Neural progenitor cell (in vitro differentiated cells): Measurements from ENCODE around the gene MED14. TPM values are rescaled to one million over a fixed set of nuclear protein-coding genes. Genes with fewer than 3 reads are reported as not detected.

Experiments
- DNase-seq: peaks from one replicate; pipeline ENCODE4 v3.0.0-alpha.2; 2016; ENCODE audit warnings: low spot score
- H2AFZ ChIP-seq: fragments of 200-600 bp; sonication (generic); replicated peaks from 2 replicates; pipeline ENCODE4 v1.6.1; 2016; ENCODE audit warnings: antibody characterized with exemption
- H3F3A ChIP-seq: fragments of 200-600 bp; sonication (generic); 2 replicates; pipeline ENCODE4 v1.6.1; 2016; ENCODE audit warnings: antibody characterized with exemption, low read depth
- H3K27ac ChIP-seq: fragments of 200-600 bp; sonication (generic); 2 replicates; pipeline ENCODE4 v1.5.1; 2016; ENCODE audit warnings: mild to moderate bottlenecking
- H3K27me3 ChIP-seq: fragments of 200-600 bp; sonication (generic); 2 replicates; pipeline ENCODE4 v1.6.1; 2016; ENCODE audit warnings: mild to moderate bottlenecking, moderate library complexity
- H3K36me3 ChIP-seq: fragments of 200-600 bp; sonication (generic); 2 replicates; pipeline ENCODE4 v1.5.1; 2016
- H3K4me1 ChIP-seq: fragments of 200-600 bp; sonication (generic); 2 replicates; pipeline ENCODE4 v1.6.1; 2016; ENCODE audit warnings: mixed run types
- H3K4me2 ChIP-seq: fragments of 200-600 bp; sonication (generic); 2 replicates; pipeline ENCODE4 v1.6.1; 2016
- H3K4me3 ChIP-seq: fragments of 200-600 bp; sonication (generic); 2 replicates; pipeline ENCODE4 v1.5.1; 2016
- H3K79me2 ChIP-seq: fragments of 200-600 bp; sonication (generic); 2 replicates; pipeline ENCODE4 v1.6.1; 2016; ENCODE audit warnings: low read depth
- H3K9ac ChIP-seq: fragments of 200-600 bp; sonication (generic); 2 replicates; pipeline ENCODE4 v1.6.1; 2016
- H3K9me3 ChIP-seq: fragments of 200-600 bp; sonication (generic); 2 replicates; pipeline ENCODE4 v1.5.1; 2016; ENCODE audit warnings: low read depth
- H4K20me1 ChIP-seq: fragments of 200-600 bp; sonication (generic); 2 replicates; pipeline ENCODE4 v1.6.1; 2016; ENCODE audit warnings: low read depth
- H3K27ac Mint-ChIP-seq: 3 replicates; pipeline ENCODE4 v1.8.0; 2021; ENCODE audit warnings: mixed read lengths
- H3K27me3 Mint-ChIP-seq: 2 replicates; pipeline ENCODE4 v1.8.0; 2022; ENCODE audit warnings: low read depth, mild to moderate bottlenecking, inconsistent platforms, moderate library complexity, mixed read lengths; ENCODE audit not compliant: insufficient read depth
- H3K36me3 Mint-ChIP-seq: 3 replicates; pipeline ENCODE4 v1.8.0; 2021; ENCODE audit warnings: mixed read lengths
- H3K4me1 Mint-ChIP-seq: 3 replicates; pipeline ENCODE4 v1.8.0; 2021; ENCODE audit warnings: mixed read lengths
- H3K4me3 Mint-ChIP-seq: 3 replicates; pipeline ENCODE4 v1.8.0; 2021; ENCODE audit warnings: mild to moderate bottlenecking, moderate library complexity, mixed read lengths
- H3K9me3 Mint-ChIP-seq: 3 replicates; pipeline ENCODE4 v1.8.0; 2020; ENCODE audit warnings: mixed read lengths
- CTCF ChIP-seq: fragments of 200-600 bp; sonication (generic); IDR thresholded peaks from 2 replicates; pipeline ENCODE4 v1.5.1; 2017; ENCODE audit warnings: antibody characterized with exemption, mild to moderate bottlenecking
- EZH2 ChIP-seq: fragments of 200-600 bp; sonication (generic); IDR thresholded peaks from 2 replicates; pipeline ENCODE4 v1.6.1; 2017; ENCODE audit warnings: antibody characterized with exemption, mild to moderate bottlenecking, moderate library complexity
- EZH2phosphoT487 ChIP-seq: fragments of 200-600 bp; sonication (generic); IDR thresholded peaks from 2 replicates; pipeline ENCODE4 v1.6.1; 2017; ENCODE audit warnings: antibody characterized with exemption
- total RNA-seq: library from RNA; depleted of rRNA; stranded (reverse); fragments of >200 nt; gene quantifications from 2 replicates; pipeline ENCODE4 v1.2.3, GENCODE V29; 2015; ENCODE audit warnings: low replicate concordance

MED14 gene
- total RNA-seq, 1 donor from 2014 or later: 56.4 TPM

- Mint-ChIP-seq H3K27ac (no peak overlapping the region), H3K27me3 (no peaks in the 10 kb centered on the region), H3K4me3 (no peak overlapping the region), H3K4me1 (peaks cover 4% of the 10 kb centered on the region), H3K9me3 (no peaks in the 10 kb centered on the region), H3K36me3 (no peaks in the 10 kb centered on the region)
- TF ChIP-seq EZH2 (no peak), CTCF (no peak), EZH2phosphoT487 (no peak)
- Histone ChIP-seq H3K9me3 (no peaks in the 10 kb centered on the region), H3K27ac (no peak overlapping the region), H3K4me1 (no peaks in the 10 kb centered on the region), H3K4me3 (no peak overlapping the region), H3K9ac (no peak overlapping the region), H3K79me2 (no peaks in the 10 kb centered on the region), H4K20me1 (no peaks in the 10 kb centered on the region), H3F3A (peaks cover 8% of the 10 kb centered on the region), H3K4me2 (no peak overlapping the region), H2AFZ (no peak overlapping the region), H3K36me3 (no peaks in the 10 kb centered on the region), H3K27me3 (no peaks in the 10 kb centered on the region)
- DNase-seq: no peak
Observed at GRCh38 chrX:40612511-40612910, 122.8 kb downstream of the MED14 start.

GRCh38 chrX:40607381-40607780 is 128.0 kb downstream of the MED14 start:
- Histone ChIP-seq H3K4me1 (no peaks in the 10 kb centered on the region), H4K20me1 (no peaks in the 10 kb centered on the region), H3K27ac (no peak overlapping the region), H3K9me3 (no peaks in the 10 kb centered on the region), H3K36me3 (no peaks in the 10 kb centered on the region), H3K4me2 (no peak overlapping the region), H3F3A (no peaks in the 10 kb centered on the region), H3K79me2 (no peaks in the 10 kb centered on the region), H3K4me3 (no peak overlapping the region), H3K27me3 (no peaks in the 10 kb centered on the region), H3K9ac (no peak overlapping the region), H2AFZ (no peak overlapping the region)
- DNase-seq: no peak
- peaks cover 3% of the 10 kb centered on the region for H3K27me3 Mint-ChIP-seq
- no peaks in the 10 kb centered on the region for H3K36me3 Mint-ChIP-seq
- no peak overlapping the region for H3K4me3 Mint-ChIP-seq
- no peak for TF ChIP-seq EZH2phosphoT487
- no peak for TF ChIP-seq CTCF
- no peak for TF ChIP-seq EZH2
- no peaks in the 10 kb centered on the region for H3K4me1 Mint-ChIP-seq
- no peak overlapping the region for H3K27ac Mint-ChIP-seq
- peaks cover 2% of the 10 kb centered on the region for H3K9me3 Mint-ChIP-seq

GRCh38 chrX:40603446-40603845 is 131.9 kb downstream of the MED14 start:
- no peaks in the 10 kb centered on the region for H3F3A ChIP-seq
- H3K4me3 Mint-ChIP-seq: no peak overlapping the region
- no peaks in the 10 kb centered on the region for H3K4me1 Mint-ChIP-seq
- peaks cover 2% of the 10 kb centered on the region for H3K9me3 Mint-ChIP-seq
- H3K9ac ChIP-seq: no peak overlapping the region
- H3K79me2 ChIP-seq: no peaks in the 10 kb centered on the region
- DNase-seq: no peak
- no peaks in the 10 kb centered on the region for H3K36me3 Mint-ChIP-seq
- H3K9me3 ChIP-seq: no peaks in the 10 kb centered on the region
- H3K27ac ChIP-seq: no peak overlapping the region
- H3K4me1 ChIP-seq: no peaks in the 10 kb centered on the region
- H3K27me3 ChIP-seq: no peaks in the 10 kb centered on the region
- no peak overlapping the region for H3K4me3 ChIP-seq
- no peak overlapping the region for H2AFZ ChIP-seq
- no peak overlapping the region for H3K27ac Mint-ChIP-seq
- no peaks in the 10 kb centered on the region for H4K20me1 ChIP-seq
- no peak overlapping the region for H3K4me2 ChIP-seq
- H3K36me3 ChIP-seq: no peaks in the 10 kb centered on the region
- TF ChIP-seq CTCF: no peak
- no peak for TF ChIP-seq EZH2phosphoT487
- TF ChIP-seq EZH2: no peak
- H3K27me3 Mint-ChIP-seq: peaks cover 3% of the 10 kb centered on the region

Other genes starting within 250 kb of the MED14 start
- gene ATP6AP2, start 154.6 kb downstream of the MED14 start, total RNA-seq: 70.1 and 88.1 TPM in 2 replicates
- not detected in 2 replicates for gene MPC1L, start 112.1 kb downstream of the MED14 start, total RNA-seq
- gene CXorf38, start 88.0 kb downstream of the MED14 start, total RNA-seq: 11.5 and 12.7 TPM in 2 replicates